SH-SY5Y (cell line): ENCODE data around the gene NFATC4.

ENCODE experiments used
- GATA2 ChIP-seq: IDR thresholded peaks from 2 replicates; pipeline ENCODE4 v1.6.1; 2011; ENCODE audit warnings: mild to moderate bottlenecking, low read depth, low read length
- GATA3 ChIP-seq: IDR thresholded peaks from 2 replicates; pipeline ENCODE4 v1.6.1; 2011; ENCODE audit warnings: low read depth, mild to moderate bottlenecking, low read length, moderate library complexity

- no peak for TF ChIP-seq GATA2
- TF ChIP-seq GATA3 = no peak
Measured at GRCh38 chr14:24340606-24341005, 27.4 kb upstream of the NFATC4 start.
